A172 (cell line): ENCODE measurements around the gene ACVR1B. TPM values are rescaled to one million over a fixed set of nuclear protein-coding genes. Genes with fewer than 3 reads are reported as not detected.

Experiments
- DNase-seq: peaks from one replicate; pipeline ENCODE4 v3.0.0-alpha.2; 2015; ENCODE audit warnings: low spot score
- total RNA-seq: library from RNA; depleted of rRNA; stranded (reverse); fragments of >200 nt; shearing (Covaris generic); gene quantifications from 2 replicates; pipeline ENCODE4 v1.2.3, GENCODE V29; 2014

ACVR1B gene
- total RNA-seq, 1 experiment from 2014 or later: 6.9 TPM

DNA sequence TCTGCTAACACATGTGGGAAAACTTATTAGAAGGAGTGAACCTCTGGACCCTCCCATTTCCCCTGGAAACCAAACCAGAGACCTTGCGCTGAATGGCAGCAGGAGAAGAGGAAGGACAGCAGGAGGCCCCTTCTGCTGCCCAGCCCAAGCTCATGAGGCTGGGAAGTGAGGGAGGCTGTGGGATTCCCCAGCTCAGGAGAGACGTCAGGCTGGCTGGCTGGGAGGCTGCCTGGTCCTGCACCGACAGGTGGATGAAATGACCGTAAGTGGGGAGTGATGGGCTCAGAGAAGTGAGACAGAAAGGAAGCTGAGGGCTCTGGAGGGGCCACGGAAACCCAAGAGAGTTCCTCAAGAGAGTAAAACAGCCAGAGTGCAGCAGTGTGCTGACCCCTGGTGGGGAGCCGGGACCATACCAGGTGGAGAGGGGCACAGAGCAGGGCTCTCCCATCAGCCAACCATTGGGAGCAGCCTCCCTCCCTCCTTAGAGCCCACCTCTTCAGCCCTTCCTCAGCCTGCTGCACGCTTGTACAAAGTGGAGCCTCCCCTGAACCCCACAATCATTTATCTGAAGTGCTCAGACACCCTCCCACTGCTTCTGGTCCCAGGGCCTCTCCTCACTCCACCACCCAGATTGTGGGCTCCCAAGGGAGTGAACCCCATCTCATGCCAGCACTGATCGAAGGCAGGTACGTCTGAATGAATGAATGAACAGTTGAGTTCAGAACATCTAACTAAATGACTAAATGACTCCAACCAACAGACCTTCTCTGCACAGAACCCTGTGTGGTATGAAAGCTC is 69.2 kb downstream of the ACVR1B start:
- DNase-seq: peak; percentile 29

DNA sequence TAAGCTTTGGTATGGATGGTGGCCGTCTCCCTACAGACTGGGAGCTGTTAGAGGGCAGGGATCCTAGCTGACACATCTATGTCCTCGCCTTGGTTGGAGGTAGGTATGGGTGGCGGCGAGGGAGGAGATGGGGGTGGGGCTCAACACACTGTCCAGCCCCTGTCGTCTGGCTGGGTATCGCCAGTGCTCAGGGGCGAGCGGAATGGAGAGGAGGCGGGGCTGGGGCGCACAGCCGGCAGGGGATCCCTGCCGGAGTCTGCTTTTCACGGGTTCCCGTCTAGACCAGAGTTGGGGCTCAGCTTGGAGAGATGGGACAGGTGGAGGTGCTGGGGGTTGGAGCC is 71.3 kb downstream of the ACVR1B start:
- DNase-seq: no peak

DNA sequence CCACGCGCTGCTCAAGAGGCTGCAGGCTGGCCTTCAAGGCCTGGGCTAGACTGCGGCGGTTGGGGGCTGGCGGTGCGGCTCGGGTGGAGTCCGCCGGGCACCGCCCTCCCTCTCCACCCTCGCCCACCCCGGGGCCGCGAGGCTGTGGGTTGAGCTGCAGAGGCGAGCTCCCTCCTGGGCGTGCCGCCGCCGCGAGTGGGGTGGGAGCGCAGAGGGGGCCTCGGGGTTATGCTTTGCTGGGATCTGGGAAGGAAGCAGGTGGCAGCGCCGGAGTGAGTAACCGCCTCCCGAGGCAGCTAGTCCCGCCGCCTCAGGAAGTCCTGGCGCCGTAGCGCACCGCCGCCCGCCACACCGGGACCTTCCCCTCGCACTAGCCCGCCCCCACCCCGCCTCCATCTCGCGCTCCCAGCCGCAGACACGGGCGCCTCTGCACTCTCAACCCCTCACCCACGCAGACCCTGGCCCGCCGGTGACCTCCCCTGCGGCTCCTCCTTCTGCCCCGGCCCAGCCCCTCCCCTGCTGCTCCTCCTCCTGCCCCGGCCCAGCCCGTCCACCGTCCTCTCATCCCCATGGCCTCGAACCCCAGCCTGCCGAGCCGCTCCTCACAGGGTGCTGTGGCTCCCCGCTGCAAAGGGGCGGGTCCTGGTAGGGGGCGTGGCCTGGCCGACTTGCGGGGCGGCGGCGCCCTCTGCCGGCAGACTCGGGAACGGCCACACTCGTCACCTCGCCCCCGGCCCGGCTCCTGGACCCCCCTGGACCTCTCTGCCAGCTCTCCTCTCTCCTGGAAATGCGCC is 71.9 kb downstream of the ACVR1B start:
- peak; percentile 40 for DNase-seq

DNA sequence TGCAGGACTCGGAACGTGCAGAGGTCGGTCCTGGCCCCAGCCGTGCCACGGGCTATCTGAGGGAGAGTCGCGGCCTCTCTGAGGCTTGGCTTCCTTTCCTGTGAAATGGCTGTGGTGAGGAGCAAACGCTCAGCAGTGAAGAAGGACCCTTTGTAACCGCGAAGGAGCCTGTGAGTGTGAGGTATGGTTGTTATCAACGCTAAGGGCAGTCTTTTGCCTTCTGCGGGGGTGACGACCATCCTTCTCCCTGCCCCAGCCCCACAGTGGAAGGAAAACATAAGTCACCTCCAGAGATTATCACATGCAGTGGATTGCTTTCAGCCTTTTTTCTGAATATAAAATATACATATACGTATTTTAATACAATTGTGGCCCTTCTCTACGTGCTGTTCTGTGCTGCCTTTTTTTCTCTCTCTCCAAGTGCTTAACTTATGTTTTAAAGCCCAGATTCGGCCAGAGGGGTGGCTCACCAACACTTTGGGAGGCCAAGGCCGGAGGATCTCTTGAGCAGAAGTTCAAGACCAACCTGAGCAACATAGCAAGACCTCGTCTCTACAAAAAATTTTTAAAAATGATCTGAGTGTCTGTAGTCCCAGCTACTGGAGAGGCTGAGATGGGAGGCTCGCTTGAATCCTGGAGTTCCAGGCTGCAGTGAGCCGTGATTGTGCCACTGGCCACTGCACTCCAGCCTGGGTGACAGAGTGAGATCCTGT is 72.6 kb downstream of the ACVR1B start:
- DNase-seq: no peak

DNA sequence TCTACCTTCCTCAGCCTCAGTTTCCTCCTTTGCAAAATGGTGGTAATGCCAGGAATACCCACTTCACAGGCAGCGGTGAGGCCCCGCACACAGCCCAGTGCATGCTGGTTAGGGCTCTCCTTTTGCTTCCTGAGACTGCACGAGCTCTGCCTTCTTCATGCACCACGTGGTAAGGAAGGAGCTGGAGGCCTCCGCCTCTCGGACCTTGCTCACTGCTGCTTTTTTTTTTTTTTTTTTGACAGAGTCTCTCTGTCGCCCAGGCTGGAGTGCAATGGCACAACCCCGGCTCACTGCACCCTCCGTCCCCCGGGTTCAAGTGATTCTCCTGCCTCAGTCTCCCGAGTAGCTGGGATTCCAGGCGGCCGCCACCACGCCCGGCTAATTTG is 73.3 kb downstream of the ACVR1B start:
- no peak for DNase-seq

DNA sequence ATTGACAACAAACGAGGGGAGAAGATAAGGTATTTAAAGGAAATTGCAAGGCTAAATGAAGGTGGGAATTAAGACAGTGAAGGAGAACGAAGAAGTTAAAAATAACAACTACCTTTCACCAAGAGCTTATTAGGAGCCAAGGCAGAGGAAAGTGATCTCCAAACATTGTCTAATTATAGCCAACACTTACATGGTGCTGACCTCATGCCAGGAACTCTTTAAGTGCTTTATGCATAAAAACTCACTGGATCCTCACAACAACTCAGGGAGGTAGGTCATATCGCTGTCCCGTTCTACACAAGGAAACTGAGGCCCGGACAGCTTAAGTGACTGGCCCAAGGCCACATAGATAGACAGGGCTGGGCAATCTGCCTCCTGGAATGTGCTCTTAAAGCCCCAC is 74.8 kb downstream of the ACVR1B start:
- DNase-seq: no peak

DNA sequence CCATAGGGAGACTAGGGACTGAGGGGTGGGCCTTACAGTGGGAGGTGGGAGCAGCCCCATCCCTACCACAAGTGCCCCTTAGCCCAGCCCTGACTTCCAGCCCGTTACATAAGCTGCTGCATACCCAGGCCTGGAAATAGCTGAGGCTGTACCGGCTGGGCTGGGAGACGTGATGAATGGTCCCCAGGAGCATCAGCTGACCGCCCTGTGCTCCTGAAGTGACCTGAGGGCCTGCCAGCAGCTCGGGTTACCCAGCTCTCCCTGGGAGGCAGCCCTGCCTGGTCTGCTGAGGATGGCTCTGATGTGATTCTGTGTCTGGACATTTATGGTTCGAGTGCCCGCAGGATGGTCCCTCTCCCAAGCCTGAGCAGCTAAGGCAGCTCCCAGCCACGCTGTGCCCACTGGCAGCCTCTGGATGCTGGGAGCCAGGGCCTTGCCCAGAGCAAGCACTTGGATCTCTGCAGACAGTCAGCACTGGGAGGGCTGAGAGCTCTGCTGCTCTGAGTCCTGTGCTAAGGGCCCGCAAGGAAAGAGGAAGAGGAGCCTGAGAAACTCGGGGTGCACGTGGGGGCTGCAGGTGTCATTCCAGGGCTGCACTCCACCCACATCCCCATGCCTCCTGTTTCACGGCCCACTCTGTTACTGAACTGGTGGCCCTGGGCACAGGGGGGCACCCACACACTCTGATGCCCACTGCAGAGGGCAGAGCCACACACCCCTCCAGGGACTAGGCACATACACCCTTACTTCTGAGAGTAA is 75.8 kb downstream of the ACVR1B start:
- no peak for DNase-seq

DNA sequence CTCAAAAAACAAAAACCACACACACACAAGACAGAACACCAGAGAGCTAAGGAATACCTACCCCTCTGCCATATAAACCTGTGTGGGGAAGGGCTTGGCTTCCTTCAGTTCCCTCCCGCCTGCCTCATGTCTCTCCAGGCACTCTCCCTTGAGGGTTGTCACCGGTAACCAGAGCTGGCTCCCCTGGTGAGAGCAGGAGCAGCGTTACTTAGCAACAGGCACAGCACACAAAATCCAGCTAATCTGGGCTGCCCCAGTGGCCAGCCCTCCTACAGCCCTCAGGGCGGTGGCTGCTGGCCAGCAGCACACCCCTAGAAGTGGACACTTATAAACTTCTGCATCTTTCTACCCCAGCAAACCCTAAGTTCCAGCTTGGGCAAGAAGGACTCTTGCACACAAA is 78.2 kb downstream of the ACVR1B start:
- peak; percentile 58 for DNase-seq

DNA sequence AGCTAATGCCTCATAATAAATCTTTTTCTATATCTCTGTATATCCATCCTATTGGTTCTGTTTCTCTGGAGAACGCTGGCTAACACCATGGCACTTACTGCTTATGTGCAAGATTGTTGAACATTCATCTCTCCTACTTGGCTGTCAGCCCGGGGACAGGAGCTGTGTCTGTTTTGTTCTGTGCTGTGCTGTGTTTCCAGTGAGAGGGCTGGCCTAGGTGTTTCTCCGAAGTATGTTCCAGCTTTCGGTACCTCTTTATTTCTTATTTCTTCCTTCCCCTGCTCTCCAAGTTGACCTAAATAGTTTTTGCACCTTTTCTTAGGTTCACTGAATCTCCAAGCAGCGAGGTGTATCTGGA is 80.9 kb downstream of the ACVR1B start:
- peak; percentile 54 for DNase-seq

DNA sequence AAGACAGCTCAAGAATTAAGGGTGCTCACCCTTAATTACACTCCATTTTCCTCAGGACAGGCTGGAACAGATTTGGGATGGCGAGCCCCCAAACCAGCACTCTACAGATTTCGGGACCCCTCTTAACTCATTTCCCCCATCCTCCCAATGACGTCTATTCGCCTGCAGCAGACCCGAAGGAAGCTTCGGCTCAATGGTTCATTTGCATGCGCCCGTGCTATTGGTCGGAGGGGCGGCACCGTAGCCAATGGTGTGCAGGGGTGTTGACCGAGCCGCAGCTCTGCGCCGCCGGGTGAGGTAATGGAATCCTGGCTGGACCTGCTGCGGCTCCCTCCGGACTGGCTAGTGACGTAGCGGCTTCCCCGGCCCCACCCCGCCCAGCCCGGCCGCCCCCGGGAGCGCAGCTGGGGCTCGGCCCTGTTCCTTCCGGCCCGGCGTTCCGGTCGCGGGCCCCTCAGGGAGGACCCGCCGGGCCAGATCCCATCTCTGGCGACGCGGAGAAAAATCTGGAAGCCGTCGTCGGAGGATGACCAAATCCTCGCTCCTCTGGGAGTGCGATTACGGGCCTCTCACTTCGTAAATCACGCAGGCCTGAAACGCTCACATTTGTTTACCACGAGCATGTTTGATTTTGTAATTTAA is 81.4 kb downstream of the ACVR1B start:
- peak; percentile 92 for DNase-seq

DNA sequence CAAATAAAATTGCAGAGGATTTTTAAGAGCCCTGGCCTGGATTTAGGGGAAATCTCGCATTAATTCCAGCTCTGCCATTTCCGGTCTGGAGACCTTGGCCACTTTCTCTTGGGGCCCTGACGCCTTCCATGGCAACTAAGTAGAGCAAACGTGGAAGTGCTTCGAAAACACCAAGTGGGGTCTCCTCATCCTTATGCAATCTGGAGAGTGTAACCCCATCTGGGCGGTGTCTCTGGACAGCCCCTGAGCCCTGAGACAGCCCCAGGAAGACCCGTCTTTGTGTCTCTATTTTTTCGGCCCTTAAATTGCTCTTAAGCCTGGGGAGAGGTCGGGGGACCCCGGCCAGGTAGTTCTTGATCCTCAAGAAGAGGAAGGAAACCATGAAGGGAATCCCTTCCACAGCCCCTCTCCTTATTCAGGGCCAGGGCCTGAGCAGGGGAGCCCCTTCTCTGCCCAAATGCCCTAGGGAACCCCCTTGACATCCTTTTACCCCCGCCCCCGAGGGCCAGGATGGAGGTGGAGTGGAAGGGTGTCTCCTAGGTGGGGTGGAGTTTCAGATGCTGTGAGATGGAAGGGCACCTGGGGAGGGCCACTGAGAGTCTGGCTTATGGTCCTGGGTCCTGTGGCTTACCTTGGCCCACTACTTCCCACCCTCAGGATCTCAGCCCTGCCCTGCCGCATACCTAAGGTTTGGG is 82.1 kb downstream of the ACVR1B start:
- no peak for DNase-seq

DNA sequence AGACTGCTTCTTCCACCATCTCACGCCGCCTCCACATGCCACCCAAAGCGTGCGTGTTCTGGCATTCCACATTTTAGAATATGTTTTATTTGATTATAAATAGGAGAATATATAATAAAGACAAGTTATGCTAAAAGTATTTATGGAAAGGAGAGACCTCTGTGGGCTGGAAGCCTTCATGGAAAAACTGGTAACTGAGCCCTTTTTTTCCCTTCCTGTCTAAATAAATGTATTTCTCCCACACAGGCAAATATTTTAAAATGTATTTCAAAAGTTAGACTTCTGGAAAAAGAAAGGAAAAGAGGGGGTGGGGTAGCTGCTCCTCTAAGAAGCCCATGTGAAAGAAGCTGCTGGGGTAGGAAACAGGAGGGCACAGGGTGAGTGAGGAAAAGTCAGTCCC is 83.7 kb downstream of the ACVR1B start:
- DNase-seq: no peak

DNA sequence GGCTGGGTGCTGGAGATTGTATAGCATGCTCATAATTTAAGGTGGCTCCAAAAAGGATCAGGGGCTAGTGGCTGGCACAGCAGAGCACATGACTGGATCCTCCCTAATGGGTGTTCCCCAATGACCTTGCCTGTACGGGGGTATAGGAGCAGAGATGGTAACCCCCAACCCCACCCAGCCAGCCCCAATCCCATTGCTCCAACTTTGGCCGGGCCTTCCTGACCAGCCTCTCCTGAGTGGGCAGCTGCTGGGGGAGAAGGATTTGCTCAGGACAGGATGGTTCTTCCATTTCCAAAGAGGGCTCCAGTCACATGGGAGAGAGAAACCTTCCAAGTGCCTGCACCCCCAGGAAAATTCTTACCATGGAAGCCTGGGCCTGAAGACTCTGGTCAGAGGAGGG is 84.4 kb downstream of the ACVR1B start:
- no peak for DNase-seq

DNA sequence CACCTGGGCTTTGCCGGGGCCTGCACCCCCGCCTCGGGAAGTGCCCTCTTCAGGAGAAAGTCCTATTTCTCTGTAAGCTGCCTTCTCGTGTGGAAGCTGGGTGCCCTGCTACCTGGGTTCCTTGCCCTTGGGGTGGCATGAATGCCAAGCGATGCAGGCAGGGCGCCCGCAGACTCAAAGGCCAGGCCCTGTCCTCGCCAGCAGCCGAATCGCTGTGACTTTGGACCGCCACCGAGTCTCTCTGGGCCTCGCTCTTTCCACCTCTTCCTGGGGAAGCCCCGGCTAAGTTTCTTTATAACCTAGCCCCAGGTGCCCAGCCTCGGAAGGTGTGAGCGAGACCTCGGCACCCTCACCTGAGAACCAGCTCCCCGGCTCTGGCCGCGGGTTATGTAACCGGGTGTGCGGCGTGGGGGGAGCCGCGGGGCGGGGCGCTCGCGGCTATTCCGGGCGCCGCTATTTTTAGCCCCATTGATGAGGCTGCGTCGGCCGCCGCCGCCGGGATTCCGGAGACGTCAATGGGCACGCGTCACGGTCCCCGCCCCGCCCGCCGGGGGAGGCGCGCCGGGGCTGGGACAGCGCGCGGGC is 85.2 kb downstream of the ACVR1B start:
- DNase-seq: peak; percentile 55

DNA sequence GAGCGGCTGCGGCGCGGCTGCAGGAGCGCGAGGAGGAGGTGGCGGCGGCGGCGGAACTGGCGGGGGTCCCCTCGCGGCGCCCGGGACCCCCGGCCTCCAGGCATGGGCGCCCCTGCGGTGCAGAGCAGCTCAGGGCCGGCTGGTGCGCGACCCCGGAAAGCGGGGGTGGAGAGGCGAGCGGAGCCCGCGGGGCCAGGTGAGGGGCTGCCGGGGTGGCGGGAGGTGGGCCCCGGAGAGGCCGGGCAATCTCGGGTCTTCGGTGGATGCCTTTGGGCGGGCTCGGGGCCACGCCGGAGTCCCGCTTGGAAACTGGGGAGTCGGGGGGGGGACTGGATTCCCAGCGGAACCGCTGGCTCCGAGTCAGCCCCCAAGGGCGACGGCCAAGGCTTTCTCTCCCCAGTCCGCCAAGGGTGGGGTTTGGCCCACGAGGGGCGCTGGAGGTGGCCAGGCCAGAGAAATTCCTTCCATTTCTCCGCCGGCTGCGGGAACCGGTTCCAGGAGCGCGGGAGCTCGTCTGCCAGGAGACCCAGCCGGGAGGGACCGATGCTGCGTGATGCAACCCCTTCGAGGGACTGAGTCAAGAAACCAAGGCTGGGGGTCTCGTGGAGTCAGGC is 85.9 kb downstream of the ACVR1B start:
- no peak for DNase-seq

DNA sequence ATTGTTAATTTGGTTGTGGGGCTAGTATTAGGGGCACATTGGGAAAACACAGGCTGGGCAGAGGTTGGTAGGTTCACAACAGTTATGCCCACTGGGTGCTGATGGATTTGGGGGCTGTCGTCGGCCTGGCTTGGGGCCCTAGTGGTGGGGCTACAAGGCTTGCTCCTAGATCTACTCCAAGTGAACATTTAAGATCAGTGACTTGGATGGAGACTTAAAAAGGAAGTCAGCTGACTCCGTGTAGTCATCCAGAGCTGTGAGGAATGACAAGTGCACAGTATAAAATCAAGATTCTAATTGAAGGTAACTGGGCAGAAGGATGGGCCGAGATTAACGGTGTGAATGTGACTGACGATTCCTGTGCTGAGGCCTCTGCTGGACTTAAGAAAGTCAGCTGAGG is 86.9 kb downstream of the ACVR1B start:
- DNase-seq: no peak

DNA sequence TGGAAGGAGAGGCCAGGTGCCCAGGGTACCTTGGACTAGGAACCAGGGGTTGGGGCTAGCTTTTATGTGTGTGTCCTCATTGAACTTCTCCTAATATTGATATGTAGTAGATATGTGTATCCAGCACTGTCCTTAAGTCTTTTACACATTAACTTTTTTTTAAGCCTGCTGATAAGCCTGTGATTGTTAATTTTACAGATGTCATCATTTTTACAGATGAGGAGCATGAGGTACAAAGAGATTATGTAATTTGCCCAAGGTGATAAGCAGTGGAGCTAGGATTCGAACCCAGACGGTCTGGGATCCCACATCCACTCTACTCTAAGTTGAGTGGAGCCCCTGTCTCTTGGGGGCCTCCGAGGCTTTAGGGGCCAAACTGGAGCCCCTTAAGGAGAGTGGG is 89.5 kb downstream of the ACVR1B start:
- no peak for DNase-seq

DNA sequence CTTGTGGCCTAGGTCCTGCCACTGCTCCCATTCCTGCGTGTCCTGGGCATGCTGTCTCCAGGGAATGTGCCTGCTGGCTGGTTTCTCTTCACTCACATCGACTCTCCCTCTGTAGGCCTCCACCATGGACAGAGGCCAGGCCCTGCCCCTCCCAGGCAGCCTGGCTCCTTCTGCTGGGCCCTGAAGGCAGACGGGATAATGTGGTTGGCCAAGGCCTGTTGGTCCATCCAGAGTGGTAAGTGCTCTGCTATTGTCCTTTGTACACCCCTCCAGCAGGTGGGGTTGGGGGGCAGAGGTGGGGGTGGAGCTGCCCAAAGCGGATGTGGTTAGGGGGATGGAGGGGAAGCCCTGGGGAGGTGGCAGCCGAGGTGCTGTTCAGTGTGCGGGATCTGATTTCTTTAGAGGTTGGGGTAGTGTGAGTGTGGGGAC is 90.2 kb downstream of the ACVR1B start:
- DNase-seq: no peak

DNA sequence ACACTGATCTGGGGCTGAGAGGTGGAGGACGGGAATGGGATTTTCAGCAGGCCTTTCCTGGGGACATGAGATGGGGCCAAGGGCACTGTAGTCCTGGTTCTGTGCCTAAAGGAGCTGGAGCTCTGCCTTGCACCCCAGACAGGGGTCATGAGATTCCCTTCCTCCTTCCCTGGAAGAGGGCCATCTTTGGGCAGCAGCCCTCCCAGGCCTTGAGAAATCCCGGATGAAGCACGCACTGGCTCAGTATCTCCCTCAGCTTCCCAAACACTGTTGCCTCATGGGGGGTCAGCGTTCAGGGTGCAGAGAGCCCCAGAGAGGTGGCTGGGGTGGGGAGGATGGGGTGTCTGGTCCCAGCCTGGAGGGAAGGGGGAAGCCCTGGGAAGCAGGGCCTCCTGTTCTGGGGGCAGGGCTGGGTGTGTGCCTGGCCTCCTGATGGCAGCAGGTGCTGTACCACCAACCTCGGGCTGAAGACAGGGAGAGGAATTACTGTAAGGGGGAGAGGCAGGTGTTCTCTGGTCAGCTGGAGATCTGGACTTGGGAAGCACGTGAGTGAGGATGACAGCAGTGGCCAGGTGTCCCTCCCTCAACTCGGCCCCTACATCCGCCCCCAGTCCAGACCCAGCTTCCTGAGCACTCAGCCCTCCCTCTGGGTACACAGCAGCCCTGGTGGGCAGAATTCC is 91.3 kb downstream of the ACVR1B start:
- DNase-seq: no peak
